ENCODE measurements around the gene ALG12.

ALG12 gene

DNA sequence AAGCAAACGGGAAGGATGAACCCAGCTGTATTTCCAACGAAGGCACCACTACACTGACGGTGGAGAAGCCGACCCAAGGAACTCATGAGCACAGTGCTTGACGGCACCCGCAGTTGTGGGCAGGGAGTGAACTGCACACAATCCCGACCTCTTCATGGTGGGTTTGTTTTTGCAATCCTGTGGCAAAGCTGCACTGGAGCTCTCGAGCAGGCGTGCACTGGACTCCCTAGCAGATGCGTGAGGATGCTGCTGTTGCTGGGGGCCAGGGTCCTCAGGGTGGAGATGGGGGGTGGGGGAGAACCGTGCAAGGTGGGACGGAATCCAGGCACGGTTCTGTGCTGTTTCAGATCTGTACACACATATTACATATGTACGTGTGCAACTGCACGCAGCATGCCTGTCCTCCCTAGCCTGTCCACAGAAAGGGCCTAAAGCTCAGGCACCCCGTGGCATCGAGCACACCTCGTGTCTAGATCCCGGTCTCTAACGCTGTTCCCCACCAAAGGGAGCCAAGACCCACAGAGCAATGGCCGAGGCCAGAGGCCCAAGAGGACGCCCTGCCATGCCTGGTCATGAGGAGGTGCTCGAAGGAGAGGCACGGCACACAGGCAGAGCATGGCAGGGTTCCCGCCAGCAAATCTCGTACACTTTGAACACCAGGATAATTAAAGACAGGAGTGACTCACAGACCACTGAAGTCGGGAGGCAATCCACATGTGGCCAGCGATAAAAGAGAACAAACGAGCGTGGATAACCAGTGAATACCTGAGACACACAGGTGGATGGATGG is 17.6 kb downstream of the ALG12 start:
- ChIA-PET POLR2A (ENCODE audit: low non-redundant PET) (no interaction called here), CTCF (no interaction called here)
- no peak for DNase-seq (ENCODE audit: low spot score)
- TF ChIP-seq, protein P1, sequence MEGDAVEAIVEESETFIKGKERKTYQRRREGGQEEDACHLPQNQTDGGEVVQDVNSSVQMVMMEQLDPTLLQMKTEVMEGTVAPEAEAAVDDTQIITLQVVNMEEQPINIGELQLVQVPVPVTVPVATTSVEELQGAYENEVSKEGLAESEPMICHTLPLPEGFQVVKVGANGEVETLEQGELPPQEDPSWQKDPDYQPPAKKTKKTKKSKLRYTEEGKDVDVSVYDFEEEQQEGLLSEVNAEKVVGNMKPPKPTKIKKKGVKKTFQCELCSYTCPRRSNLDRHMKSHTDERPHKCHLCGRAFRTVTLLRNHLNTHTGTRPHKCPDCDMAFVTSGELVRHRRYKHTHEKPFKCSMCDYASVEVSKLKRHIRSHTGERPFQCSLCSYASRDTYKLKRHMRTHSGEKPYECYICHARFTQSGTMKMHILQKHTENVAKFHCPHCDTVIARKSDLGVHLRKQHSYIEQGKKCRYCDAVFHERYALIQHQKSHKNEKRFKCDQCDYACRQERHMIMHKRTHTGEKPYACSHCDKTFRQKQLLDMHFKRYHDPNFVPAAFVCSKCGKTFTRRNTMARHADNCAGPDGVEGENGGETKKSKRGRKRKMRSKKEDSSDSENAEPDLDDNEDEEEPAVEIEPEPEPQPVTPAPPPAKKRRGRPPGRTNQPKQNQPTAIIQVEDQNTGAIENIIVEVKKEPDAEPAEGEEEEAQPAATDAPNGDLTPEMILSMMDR (conservative IDR thresholded peaks at IDR 0.05; ENCODE audit: low read depth) = no peak
- H3K27ac ChIP-seq = peak overlapping the region; percentile 6; the same call in 1 of the 2 replicates

DNA sequence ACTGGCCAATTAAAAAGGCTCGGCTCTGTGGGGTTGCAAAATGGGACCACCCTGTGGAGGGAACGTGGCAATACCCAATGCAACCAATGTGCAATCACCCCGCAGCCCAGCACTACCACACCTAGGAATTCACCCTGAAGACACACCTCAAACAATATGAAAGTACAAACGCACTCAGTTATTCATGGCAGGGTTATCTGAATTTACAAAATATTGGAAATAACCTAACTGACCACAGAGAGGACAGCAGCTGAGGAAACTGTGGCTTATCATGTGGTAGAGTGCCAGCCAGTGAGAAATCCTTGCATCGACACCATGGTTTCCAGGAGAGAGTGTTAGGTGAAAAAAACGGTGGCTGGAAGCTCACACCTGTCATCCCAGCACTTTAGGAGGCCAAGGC is 18.7 kb downstream of the ALG12 start:
- ChIA-PET CTCF (no interaction called here), POLR2A (ENCODE audit: low non-redundant PET) (no interaction called here)
- H3K27ac ChIP-seq = no peak overlapping the region
- DNase-seq (ENCODE audit: low spot score) = no peak
- TF ChIP-seq, protein P1 (conservative IDR thresholded peaks at IDR 0.05; ENCODE audit: low read depth) = no peak

DNA sequence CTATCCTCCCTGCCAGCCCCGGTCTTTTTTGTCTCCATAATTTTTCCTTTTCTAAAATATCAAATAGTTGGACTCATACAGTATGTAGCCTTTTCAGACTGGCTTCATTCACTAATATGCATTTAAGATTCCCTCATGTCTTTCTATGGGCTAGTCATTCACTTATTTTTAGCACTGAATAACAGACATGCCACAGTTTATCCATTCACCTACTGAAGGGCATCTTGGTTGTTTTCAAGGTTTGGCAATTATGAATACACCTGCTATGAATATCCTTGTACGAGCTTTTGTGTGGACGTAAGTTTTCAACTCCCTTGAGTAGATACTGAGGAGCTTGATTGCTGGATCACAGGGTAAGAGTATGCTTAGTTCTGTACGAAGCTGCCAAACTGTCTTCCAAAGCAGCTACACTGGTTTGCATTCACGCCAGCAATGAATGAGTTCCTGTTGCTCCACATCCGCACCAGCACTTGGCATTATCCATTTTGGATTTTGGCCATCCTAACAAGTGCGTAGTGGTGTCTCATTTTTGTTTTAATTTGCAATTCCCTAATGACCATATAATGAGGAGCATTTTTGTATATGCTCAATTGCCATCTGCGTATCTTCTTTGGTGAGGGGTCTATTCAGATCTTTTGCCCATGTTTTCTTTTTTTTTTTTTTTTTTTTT is 21.1 kb downstream of the ALG12 start:
- CTCF ChIA-PET = no interaction called here
- TF ChIP-seq, protein P1 (conservative IDR thresholded peaks at IDR 0.05; ENCODE audit: low read depth) = no peak
- POLR2A ChIA-PET (ENCODE audit: low non-redundant PET) = no interaction called here

DNA sequence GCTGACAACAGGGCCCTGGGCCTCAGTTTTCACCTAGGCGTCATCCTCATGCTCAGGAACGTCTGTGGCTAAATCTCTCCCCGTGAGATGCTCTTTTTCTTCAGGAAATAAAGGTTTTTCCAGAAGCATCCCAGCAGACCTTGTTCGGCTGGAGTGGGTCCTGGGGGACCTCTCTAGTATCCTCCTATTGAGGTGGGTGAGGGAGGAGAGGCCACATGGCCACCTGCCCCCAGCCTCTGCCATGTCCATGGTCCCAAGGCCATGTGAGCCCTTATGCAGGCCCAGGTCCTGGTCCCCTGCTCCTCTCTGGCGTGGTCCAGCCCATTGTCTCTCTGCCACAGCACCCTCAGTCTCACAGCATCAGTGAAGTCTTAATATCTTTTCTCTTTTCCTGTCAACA is 22.0 kb downstream of the ALG12 start:
- DNase-seq (ENCODE audit: low spot score) = no peak
- ChIA-PET POLR2A (ENCODE audit: low non-redundant PET) (no interaction called here), CTCF (no interaction called here)
- TF ChIP-seq, protein P1 (conservative IDR thresholded peaks at IDR 0.05; ENCODE audit: low read depth) = no peak
- H3K27ac ChIP-seq = peak overlapping the region; percentile 17; the same call in 1 of the 2 replicates

More for the DNA sequence above, 21.1 kb downstream of the ALG12 start:
- H3K27ac ChIP-seq = no peak overlapping the region
- no peak for DNase-seq (ENCODE audit: low spot score)

DNA sequence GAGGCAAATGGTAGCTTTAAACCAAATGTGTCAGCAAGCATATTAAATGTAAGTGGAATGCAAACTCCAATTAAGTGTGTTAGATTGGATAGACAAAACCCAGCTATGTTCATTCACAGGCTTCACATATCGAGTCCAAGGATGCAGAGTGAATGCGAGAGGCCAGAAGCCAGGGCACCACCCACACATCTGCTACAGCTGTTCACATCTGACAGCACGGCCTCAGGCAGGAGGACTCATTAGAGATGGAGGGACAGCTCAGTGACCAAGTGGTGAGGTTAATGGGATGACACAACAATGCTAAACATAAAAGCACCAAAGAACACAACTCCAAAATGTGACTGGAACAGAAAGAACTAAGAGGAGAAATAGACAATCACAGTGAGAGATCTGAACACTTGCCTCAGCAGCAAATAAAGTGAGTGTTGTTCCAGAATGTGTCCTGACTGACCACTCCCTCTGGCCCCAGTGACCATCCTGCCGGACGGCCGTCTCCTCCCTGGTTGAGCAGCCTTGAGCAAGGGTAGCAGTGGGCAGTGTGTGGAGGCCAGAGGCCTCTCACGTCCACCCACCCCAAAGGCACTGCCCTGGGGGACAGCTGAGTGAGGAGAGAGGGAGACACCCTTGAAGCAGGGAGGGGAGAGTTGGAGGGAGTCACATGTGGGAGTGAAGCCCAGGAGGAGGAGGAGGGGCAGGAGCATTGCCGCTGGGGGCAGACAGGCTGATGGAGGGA is 23.8 kb downstream of the ALG12 start:
- no peak overlapping the region for H3K27ac ChIP-seq
- ChIA-PET POLR2A (ENCODE audit: low non-redundant PET) (no interaction called here), CTCF (no interaction called here)
- no peak for DNase-seq (ENCODE audit: low spot score)
- TF ChIP-seq, protein P1 (conservative IDR thresholded peaks at IDR 0.05; ENCODE audit: low read depth) = no peak

DNA sequence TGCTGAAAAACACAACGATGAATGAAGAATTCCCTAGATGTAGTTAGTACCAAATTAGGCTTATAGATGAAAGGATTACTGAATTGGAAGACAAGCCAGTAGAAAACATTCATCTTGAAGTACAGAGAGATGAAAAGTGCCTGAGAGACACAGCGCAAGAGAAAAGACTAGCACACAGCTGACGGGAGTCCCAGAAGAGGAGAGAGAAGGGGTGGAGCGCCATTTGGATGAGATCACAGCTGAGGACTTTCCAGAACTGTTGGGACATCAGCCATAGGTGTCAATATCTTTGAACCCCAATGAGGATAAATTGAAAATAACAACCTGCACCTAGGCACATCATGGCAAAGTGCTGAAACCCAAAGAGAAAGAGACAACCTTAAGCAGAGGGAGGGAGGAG is 25.2 kb downstream of the ALG12 start:
- CTCF ChIA-PET = no interaction called here
- no peak for DNase-seq (ENCODE audit: low spot score)
- POLR2A ChIA-PET (ENCODE audit: low non-redundant PET) = no interaction called here
- TF ChIP-seq, protein P1 (conservative IDR thresholded peaks at IDR 0.05; ENCODE audit: low read depth) = no peak
- H3K27ac ChIP-seq = no peak overlapping the region
